Esophagus muscularis mucosa (tissue), 4 donors: ENCODE data around the gene PRR12. TPM values are rescaled to one million over a fixed set of nuclear protein-coding genes. Genes with fewer than 3 reads are reported as not detected.

Experiments used
- DNase-seq: peaks from one replicate; pipeline ENCODE4 v3.0.0-alpha.2; 2017; ENCODE audit errors: extremely low spot score
- H3K27ac ChIP-seq, 4 donors: fragments of 200-600 bp; sonication (generic); replicated peaks in 1 of 4; 1 replicate in 3 of 4; 2 replicates in 1 of 4; pipeline ENCODE4 v1.5.1; 2016 to 2019; ENCODE audit warnings: mild to moderate bottlenecking in 1 of 4
- H3K27me3 ChIP-seq, 4 donors: fragments of 200-600 bp; sonication (generic); one replicate each; pipeline versions ENCODE4 v1.5.1 to v1.6.0; 2016 to 2019
- H3K36me3 ChIP-seq, 4 donors: fragments of 200-600 bp; sonication (generic); one replicate each; pipeline ENCODE4 v1.5.1; 2016 to 2019
- H3K4me1 ChIP-seq, 4 donors: fragments of 200-600 bp; sonication (generic); one replicate each; pipeline ENCODE4 v1.5.1; 2016 to 2019
- H3K4me3 ChIP-seq, 4 donors: fragments of 200-600 bp; sonication (generic); 1 replicate in 2 of 4; 2 replicates in 2 of 4; pipeline ENCODE4 v1.5.1; 2016 to 2019; ENCODE audit warnings: mild to moderate bottlenecking in 4 of 4, moderate library complexity in 1 of 4
- H3K9me3 ChIP-seq, 4 donors: fragments of 200-600 bp; sonication (generic); 1 replicate in 3 of 4; 2 replicates in 1 of 4; pipeline ENCODE4 v1.5.1; 2016 to 2019
- EP300 ChIP-seq: sonication (generic); formaldehyde crosslinking; IDR thresholded peaks from one replicate; pipeline ENCODE4 v1.6.1; 2017; ENCODE audit warnings: antibody characterized with exemption
- POLR2A ChIP-seq: fragments of 450-650 bp; IDR thresholded peaks from one replicate; pipeline ENCODE4 v1.6.1; 2017; ENCODE audit warnings: antibody characterized with exemption, moderate library complexity, mild to moderate bottlenecking, low read depth
- POLR2AphosphoS5 ChIP-seq, 2 donors: sonication (generic); formaldehyde crosslinking; IDR thresholded peaks; one replicate each; pipeline ENCODE4 v1.6.1; 2017; ENCODE audit warnings: antibody characterized with exemption in 2 of 2
- WGBS: methylation state at CpG from one replicate; pipeline ENCODE4 v1.1.5; 2018; 5-methylcytosine and 5-hydroxymethylcytosine counted together
- intact Hi-C: fragments of 100-400 bp; cut with DNase I; formaldehyde crosslinking; loops from one replicate; pipeline ENCODE4 v1.15.1; 2023
- total RNA-seq, 4 donors: library from RNA; depleted of rRNA; stranded (reverse); fragments of >200 nt; gene quantifications; one replicate each; pipeline versions ENCODE4 v1.1.0 to v1.2.1, GENCODE V29; 2016
- TF ChIP-seq, protein P1 (sequence below), 3 experiments: fragments of 200-600 bp in 2 of 3; fragments of 450-650 bp in 1 of 3; sonication (generic) in 2 of 3; IDR thresholded peaks; one replicate each; pipeline ENCODE4 v1.5.1; 2017 to 2019; ENCODE audit warnings: antibody characterized with exemption in 3 of 3, mild to moderate bottlenecking in 2 of 3, moderate library complexity in 1 of 3

Gene PRR12
- total RNA-seq, 4 donors from 2014 or later = 9.4 to 29.1 (median 16.3) TPM

DNA sequence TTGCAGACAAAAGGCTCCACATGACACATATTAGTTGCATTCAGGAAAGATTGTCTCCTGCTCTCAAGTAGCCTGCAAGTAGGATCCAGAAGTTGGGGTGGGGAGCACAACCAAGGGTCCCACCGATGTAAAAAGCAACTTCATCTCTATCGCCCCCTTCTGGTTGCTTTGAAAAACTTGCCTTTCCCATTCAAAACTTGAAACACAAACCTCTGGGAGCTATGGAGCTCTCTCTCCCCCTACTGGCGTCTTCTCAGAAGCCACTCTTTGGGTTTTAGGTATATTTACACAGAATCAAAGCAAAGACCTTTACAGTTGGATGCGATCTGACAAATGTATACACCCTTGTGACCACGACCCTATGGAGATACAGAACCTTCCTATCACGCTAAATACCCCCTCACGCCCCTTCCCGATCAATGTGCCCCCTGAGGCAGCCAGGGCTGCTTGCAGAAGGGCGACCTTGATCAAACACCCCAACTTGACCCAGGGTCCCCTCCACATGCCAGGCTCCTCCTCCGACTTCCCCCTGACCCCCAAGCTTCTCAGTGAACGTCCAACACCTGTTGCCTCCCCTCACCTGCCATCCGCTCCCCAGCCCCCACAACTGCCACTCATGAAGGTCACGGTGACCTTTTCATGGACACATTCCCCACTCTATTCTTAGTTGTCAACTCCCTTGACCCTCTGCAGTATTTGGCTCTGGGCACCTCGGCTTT lies 20.7 kb upstream of the PRR12 start:
- no peaks in the 10 kb centered on the region for H3K9me3 ChIP-seq
- H3K27me3 ChIP-seq = no peaks in the 10 kb centered on the region
- 30% methylated on average over 14 of the region's 14 CpGs for WGBS
- H3K36me3 ChIP-seq = peaks cover 0 to 21% (median 18%) of the 10 kb centered on the region in 4 donors
- DNase-seq = no peak
- H3K4me3 ChIP-seq = no peak overlapping the region
- H3K4me1 ChIP-seq = peaks cover 29 to 37% (median 33%) of the 10 kb centered on the region in 4 donors
- intact Hi-C loops = loop anchor here (2.0 to 5.0 kb wide), 2 partner anchors 63 to 102 kb away; no protein-coding TSS in a partner anchor
- peak overlapping the region in 3 of 4 donors; percentile 13 to 60 (median 56) for H3K27ac ChIP-seq
- peak; percentile 23 to 35 for TF ChIP-seq POLR2AphosphoS5 (IDR thresholded peaks at IDR 0.05)
- TF ChIP-seq EP300 = no peak
- TF ChIP-seq, protein P1, sequence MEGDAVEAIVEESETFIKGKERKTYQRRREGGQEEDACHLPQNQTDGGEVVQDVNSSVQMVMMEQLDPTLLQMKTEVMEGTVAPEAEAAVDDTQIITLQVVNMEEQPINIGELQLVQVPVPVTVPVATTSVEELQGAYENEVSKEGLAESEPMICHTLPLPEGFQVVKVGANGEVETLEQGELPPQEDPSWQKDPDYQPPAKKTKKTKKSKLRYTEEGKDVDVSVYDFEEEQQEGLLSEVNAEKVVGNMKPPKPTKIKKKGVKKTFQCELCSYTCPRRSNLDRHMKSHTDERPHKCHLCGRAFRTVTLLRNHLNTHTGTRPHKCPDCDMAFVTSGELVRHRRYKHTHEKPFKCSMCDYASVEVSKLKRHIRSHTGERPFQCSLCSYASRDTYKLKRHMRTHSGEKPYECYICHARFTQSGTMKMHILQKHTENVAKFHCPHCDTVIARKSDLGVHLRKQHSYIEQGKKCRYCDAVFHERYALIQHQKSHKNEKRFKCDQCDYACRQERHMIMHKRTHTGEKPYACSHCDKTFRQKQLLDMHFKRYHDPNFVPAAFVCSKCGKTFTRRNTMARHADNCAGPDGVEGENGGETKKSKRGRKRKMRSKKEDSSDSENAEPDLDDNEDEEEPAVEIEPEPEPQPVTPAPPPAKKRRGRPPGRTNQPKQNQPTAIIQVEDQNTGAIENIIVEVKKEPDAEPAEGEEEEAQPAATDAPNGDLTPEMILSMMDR (IDR thresholded peaks at IDR 0.05) = peak; percentile 92 to 98 (median 98)

DNA sequence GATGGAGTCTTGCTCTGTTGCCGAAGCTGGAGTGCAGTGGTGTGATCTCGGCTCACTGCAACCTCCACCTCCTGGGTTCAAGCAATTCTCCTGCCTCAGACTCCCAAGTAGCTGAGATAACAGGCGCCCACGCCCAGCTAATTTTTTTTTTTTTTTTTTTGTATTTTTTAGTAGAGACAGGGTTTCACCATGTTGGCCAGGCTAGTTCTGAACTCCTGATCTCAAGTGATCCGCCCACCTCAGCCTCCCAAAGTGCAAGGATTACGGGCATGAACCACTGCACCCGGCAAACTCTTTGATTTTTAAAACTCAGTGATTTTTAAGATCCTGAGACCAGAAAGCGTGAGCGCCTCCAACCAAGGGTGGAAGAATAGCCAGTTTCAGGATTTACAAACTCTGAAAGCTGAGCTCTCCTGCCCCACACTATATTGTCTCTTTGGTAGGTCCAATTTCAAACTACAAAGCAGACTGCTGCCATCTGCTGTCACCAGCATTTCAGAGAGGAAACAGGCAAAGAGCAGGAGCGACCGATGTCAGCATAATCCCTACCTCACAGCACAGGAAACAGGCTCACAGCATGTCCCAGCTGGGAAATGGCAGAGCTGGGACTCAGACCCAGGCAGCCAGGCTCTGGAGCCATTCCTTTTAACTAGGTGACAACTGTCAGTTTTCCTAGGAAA lies 19.8 kb upstream of the PRR12 start:
- 70% methylated on average over 11 of the region's 11 CpGs for WGBS
- no peak for DNase-seq
- H3K4me3 ChIP-seq = no peak overlapping the region
- TF ChIP-seq EP300 (no peak), POLR2AphosphoS5 (IDR thresholded peaks at IDR 0.05) (no peak), POLR2A (no peak)
- TF ChIP-seq, protein P1 (IDR thresholded peaks at IDR 0.05) = no peak
- H3K4me1 ChIP-seq = peaks cover 23 to 30% (median 27%) of the 10 kb centered on the region in 4 donors
- intact Hi-C loops = loop anchor here (2.0 to 5.0 kb wide), 2 partner anchors 64 to 101 kb away; no protein-coding TSS in a partner anchor
- H3K36me3 ChIP-seq = peaks cover 6 to 30% (median 26%) of the 10 kb centered on the region in 4 donors
- no peaks in the 10 kb centered on the region for H3K27me3 ChIP-seq
- H3K27ac ChIP-seq = peak overlapping the region in 3 of 4 donors; percentile 13 to 60 (median 56)
- H3K9me3 ChIP-seq = no peaks in the 10 kb centered on the region

DNA sequence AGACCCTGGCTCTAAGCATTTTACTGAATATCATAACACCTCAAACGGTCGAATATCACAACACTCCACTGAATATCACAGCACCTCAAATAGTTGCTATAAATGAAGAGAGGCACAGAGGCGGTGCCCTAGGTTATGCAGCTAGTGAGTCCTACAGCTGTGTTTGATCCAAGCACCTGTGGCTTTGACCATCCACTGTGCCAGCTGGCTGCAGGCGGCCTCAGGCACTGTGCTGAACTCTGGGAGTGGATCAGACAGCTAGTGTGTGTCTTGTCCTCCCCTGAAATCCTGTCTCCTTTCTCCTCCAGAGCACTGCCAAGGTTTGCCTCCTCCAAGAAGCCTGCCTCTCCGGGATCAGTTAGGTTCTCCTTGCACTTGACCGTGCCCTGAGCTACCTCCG lies 18.0 kb upstream of the PRR12 start:
- no peak overlapping the region for H3K4me3 ChIP-seq
- H3K9me3 ChIP-seq = no peaks in the 10 kb centered on the region
- no peaks in the 10 kb centered on the region for H3K27me3 ChIP-seq
- TF ChIP-seq, protein P1 (IDR thresholded peaks at IDR 0.05) = no peak
- TF ChIP-seq POLR2A = no peak
- no peak for DNase-seq
- peaks cover 7 to 37% (median 31%) of the 10 kb centered on the region in 4 donors for H3K36me3 ChIP-seq
- intact Hi-C loops = loop anchor here (5.0 kb wide), 1 partner anchor 99 kb away; no protein-coding TSS in a partner anchor
- H3K4me1 ChIP-seq = peaks cover 18 to 27% (median 23%) of the 10 kb centered on the region in 4 donors
- no peak overlapping the region for H3K27ac ChIP-seq
- 85% methylated on average over 6 of the region's 7 CpGs for WGBS

DNA sequence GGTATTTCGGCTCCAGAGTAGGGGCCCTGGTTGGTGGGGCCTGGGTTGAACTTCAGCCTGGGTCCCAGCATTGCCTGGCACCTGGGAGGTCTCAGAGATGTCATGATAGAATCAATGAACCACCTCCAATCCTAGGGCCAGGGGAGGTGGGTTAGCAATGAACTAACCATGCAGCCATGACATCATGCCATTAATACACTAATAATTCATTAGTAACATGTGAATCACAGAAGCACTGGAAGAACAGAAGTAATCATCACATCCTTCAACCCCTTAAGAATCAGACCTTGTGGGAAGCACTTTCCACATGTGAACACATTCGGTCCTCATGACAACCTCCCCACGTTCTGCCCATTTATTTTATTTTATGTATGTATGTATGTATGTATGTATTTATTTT lies 17.6 kb upstream of the PRR12 start:
- WGBS = 83% methylated on average over 3 of the region's 3 CpGs
- intact Hi-C loops = loop anchor here (5.0 kb wide), 1 partner anchor 99 kb away; no protein-coding TSS in a partner anchor

More for the DNA sequence above, 17.6 kb upstream of the PRR12 start:
- Histone ChIP-seq H3K27ac (no peak overlapping the region), H3K4me1 (peaks cover 16 to 27% (median 23%) of the 10 kb centered on the region in 4 donors), H3K36me3 (peaks cover 7 to 37% (median 31%) of the 10 kb centered on the region in 4 donors), H3K27me3 (no peaks in the 10 kb centered on the region), H3K9me3 (no peaks in the 10 kb centered on the region), H3K4me3 (no peak overlapping the region)
- TF ChIP-seq POLR2A (no peak), EP300 (no peak), POLR2AphosphoS5 (IDR thresholded peaks at IDR 0.05) (no peak)
- TF ChIP-seq, protein P1 (IDR thresholded peaks at IDR 0.05) = no peak
- DNase-seq = no peak
